Activated CD8-positive, alpha-beta memory T cell treated with anti-CD3 and anti-CD28 coated beads, Interleukin-2, amount 50 U/mL, for 48 hours (primary cell): Measurements from ENCODE around the gene SLU7.

Experiments used
- DNase-seq: peaks from one replicate; pipeline ENCODE4 v3.0.0-alpha.2; 2020

The SLU7 gene

GRCh38 chr5:160363660-160364395 is 55.1 kb downstream of the SLU7 start:
- no peak for DNase-seq

GRCh38 chr5:160363211-160363610 is 55.7 kb downstream of the SLU7 start:
- no peak for DNase-seq

- DNase-seq = no peak
These were observed 57.2 kb downstream of the SLU7 start for GRCh38 chr5:160361624-160362228.

GRCh38 chr5:160360310-160360709 is 58.6 kb downstream of the SLU7 start:
- no peak for DNase-seq

- DNase-seq = no peak
These were observed 59.1 kb downstream of the SLU7 start for GRCh38 chr5:160359816-160360215.

GRCh38 chr5:160359242-160359641 is 59.6 kb downstream of the SLU7 start:
- no peak for DNase-seq

GRCh38 chr5:160357861-160358411 is 60.9 kb downstream of the SLU7 start:
- DNase-seq = no peak

GRCh38 chr5:160357394-160357793 is 61.5 kb downstream of the SLU7 start:
- DNase-seq = no peak

GRCh38 chr5:160356550-160357347 is 62.1 kb downstream of the SLU7 start:
- DNase-seq = no peak

- DNase-seq = no peak
These were observed 64.2 kb downstream of the SLU7 start for GRCh38 chr5:160354666-160355065.

GRCh38 chr5:160353379-160353778 is 65.5 kb downstream of the SLU7 start:
- no peak for DNase-seq

GRCh38 chr5:160352308-160352707 is 66.6 kb downstream of the SLU7 start:
- DNase-seq = no peak
